Activated CD4-positive, CD25-positive, alpha-beta regulatory T cell treated with anti-CD3 and anti-CD28 coated beads, Interleukin-2, amount 50 U/mL, for 16 hours (primary cell): ENCODE results near the gene IRAG1.
"Not testable (repeated sequence)": the region's sequence is repeated elsewhere in the genome, so short reads cannot be mapped to it uniquely, and the experiment has no call there.

Experiments used
- DNase-seq: peaks from one replicate; pipeline ENCODE4 v3.0.0-alpha.2; 2020; ENCODE audit warnings: low read depth, low spot score

Gene IRAG1

DNA sequence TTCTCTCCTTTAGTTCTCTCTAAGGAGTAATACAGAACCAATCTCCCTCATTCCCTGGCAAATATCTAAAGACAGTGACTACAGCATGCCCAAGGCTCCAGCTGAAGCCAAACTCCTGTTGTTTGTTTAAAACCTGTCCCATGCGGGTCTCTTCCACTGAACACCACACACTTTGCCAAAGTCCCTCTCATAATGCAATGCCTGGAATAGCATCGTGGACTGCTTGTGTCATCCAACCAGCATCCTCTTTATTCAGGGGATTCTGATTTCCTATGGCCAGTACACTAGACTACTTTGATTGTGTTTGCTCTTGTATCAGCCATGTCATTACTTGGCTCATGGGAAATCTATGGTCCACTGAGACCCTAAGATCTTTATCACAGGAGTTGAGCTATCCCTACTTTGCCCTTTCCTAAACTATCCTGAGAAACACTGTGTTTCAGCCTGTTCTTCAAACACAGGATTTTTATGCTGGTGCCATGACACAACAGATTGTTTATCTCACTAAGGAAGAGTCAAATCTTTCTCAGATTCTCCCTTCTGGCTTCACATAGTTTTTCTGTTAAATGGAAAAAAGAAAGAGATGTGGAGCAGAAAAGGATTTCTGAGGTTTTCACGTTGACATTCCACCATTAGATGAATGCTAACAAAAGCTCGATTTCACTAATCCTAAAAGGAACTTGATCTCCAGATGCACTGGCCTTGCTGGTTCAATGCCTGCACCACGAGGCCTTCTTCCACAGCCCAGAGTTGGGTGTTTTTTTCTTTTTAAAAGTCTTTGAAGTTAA is 15.9 kb upstream of the IRAG1 start:
- no peak for DNase-seq

- DNase-seq: no peak
Observed at GRCh38 chr11:10708131-10708530, 14.6 kb upstream of the IRAG1 start.

GRCh38 chr11:10701982-10702381 is 8.4 kb upstream of the IRAG1 start:
- DNase-seq: no peak

DNA sequence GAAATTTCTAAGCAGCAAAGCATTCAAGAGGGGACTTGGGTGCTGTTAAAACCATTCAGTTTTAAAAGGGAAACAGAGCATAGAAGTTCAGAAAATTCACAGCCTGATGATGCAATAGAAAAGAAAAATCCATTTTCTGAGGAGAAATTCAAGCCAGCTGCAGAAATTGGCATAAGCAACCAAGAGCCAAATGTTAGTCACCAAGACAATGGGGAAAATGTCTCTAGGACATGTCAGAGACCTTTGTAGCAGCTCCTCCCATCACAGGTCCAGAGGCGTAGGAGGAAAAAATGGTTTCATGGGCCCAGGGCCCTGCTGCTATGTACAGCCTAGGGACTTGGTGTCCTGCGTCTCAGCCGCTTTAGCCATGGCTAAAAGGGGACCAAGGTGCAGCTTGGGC is 5.5 kb upstream of the IRAG1 start:
- no peak for DNase-seq

GRCh38 chr11:10697323-10697620 is 3.7 kb upstream of the IRAG1 start:
- no peak for DNase-seq

DNA sequence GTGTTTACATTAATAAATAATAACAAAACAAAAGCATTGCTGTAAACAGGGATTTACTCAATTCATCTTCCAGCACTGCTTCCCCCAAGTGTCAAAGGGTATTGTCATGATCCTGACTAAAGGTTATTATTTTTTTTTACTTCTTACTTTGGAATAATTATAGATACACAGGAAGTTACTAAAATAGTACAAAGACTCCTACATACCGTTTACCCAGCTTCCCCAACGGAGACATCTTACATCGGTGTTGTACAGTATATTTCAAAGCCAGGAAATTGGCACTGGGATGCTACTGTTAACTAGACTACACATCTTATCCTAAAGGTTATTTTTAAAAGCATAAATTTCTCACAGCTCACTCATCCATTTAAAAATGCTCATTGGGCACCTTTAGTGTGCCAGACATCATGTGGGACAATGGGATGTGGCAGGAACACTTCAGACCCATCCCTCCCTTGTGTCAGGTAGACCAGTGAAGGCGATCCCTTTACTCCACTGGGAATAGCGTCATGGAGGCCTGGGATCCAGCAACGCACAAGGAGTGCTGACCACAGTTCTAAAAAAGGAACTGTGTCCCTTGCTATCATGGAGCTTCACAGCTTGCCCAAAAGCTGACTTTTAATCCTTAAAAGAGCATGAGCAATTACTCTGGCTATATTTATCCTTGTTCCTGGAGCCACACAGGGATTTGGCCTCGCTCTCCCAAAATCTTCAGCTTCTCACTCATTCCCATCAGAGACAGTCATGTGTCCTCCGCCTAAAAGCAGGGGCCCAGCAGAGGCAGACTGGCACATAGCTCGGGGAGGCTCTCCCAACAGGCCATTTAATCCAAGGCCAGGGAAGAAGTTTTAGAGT is 3.1 kb upstream of the IRAG1 start:
- no peak for DNase-seq

DNA sequence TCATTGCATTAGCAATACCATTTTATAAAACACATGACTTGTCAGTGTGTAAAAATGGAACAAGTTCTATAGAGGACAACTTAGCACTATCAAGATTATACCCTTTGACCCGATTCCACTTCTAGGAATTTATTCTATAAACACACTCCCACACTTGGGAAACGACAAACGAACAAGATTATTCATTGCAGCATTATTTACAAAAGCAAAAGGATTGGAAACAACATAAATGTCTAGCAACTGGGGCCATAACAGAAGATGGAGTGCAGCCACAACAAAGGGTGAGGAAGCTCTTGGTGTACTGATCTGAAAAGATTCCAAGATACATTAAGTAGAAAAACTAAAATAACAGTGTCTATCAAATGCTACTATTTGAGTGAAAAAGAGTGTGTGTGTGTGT is 2.3 kb upstream of the IRAG1 start:
- DNase-seq: no peak

- no peak for DNase-seq
Observed at GRCh38 chr11:10694486-10695239, 1.1 kb upstream of the IRAG1 start.

GRCh38 chr11:10692531-10693115 is 932 bp downstream of the IRAG1 start:
- no peak for DNase-seq

DNA sequence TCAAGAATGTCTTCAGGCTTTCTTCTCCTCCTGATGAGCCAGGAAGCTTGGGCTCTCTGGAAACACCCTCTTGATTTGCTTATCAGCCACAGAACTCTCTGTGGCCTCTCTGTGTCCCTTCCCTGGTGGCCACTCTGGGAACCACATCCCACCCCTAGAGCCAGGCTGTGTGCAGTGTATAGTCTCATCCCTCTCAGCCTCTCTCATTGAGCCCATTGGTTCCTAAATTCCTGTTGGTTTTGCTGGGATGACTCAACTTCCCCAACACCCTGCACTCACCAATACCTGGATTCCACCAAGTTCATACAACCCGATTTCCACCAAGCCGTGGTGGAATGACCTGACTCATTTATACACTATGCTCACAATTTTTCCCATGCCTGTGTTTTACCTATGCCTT is 5.2 kb downstream of the IRAG1 start:
- no peak for DNase-seq

GRCh38 chr11:10686311-10686710 is 7.2 kb downstream of the IRAG1 start:
- DNase-seq: no peak

- no peak for DNase-seq
Observed at GRCh38 chr11:10683429-10683828, 10.1 kb downstream of the IRAG1 start.

- no peak for DNase-seq
Observed at GRCh38 chr11:10680956-10681487, 12.5 kb downstream of the IRAG1 start.

DNA sequence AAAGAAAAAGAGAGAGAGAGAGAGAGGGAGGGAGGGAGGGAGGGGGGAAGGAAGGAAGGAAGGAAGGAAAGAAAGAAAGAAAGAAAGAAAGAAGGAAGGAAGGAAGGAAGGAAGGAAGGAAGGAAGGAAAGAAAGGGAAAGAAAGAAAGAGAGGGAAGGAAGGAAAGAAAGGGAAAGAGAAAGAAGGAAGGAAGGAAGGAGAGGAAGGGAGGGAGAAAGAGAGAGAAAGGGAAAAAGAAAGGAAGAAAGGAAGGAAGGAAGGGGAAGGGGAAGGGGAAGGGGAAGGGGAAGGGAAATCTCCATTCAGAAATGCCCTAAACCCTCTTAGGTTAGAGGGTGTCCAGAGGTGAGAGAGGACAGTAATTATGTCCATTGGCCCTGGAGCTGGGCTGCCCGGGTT is 13.3 kb downstream of the IRAG1 start:
- not testable (repeated sequence) for DNase-seq

DNA sequence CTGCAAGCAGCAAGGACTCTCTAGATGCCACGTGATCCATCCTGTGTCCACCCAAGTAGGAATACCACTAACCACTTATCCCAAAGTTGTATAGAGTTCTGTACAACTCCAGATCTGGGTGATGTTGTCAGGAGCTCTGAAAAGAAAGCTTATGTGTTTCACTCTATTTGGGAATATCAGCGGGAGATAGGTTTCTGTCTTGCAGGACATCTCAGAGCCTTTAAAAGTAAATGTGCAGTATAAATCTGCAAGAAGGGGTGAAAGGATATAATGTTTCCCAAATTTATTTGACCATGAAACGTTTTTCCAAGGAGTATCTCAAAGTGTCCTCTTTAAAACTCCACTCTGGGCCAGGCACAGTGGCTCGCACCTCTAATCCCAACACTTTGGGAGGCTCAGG is 13.9 kb downstream of the IRAG1 start:
- no peak for DNase-seq

GRCh38 chr11:10678101-10678500 is 15.5 kb downstream of the IRAG1 start:
- DNase-seq: no peak

DNA sequence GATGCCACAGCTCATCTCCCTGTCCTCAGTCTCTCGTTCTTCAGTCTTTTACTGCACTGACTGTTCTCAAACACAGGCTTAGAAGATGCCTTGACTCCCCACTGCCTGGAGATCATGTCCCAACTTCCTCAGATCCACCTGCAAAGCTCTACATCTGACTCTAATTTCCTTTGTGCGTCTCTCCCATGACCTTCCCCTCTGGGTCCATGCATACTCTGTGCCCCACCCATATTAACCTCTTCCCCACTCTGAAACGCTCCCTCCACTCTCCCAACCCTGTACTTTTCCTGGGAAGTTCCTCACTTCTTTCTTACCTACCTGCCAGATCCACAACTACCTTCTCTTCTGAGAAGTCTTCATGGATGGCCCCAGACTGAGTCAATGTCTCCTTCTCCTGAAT is 16.6 kb downstream of the IRAG1 start:
- DNase-seq: no peak

- DNase-seq: no peak
Observed at GRCh38 chr11:10674911-10675440, 18.6 kb downstream of the IRAG1 start.

DNA sequence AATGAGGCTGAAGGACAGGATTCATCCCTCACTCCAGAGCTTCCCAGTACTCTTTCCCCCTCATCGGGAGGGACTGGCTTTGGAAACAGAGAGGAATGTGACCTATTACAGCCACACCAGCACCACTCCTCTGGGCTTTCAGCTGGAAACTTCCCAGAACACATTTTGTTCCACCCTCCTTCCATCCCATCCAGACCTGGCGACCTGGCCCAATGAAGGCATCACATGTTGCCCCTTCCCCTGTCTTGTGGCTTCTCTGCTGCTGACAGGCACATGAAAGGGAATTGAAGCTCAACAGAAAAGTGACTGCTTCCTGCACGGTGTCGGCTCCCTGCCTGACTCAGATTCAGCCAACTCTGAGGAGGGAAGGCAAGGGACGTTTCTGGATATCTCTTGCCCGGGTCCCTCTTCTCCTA is 19.1 kb downstream of the IRAG1 start:
- no peak for DNase-seq

GRCh38 chr11:10673501-10674062 is 20.0 kb downstream of the IRAG1 start:
- no peak for DNase-seq

DNA sequence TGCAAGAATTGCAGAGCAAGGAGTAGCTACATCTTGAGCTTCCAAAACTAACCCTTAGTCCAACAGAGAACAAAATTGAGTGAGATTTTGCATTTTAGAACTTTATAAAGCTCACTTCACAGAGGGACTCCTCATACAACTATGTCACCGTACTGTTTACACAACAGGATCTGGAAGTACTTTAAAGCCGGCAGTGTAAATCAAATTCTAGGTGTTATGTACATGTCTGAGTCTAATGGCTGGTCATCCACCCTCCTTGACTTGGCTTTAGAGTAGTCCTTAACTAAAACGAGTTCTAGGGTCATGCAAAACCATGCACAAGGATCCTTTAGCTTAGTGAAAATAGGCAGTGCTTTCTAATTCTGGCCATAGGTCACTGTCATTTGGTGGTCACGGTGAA is 23.5 kb downstream of the IRAG1 start:
- DNase-seq: no peak
